ENCODE results near the gene PLA2G3.
A peak's percentile ranks its signal among the peaks of the same experiment; 100 is the strongest.

Gene PLA2G3

DNA sequence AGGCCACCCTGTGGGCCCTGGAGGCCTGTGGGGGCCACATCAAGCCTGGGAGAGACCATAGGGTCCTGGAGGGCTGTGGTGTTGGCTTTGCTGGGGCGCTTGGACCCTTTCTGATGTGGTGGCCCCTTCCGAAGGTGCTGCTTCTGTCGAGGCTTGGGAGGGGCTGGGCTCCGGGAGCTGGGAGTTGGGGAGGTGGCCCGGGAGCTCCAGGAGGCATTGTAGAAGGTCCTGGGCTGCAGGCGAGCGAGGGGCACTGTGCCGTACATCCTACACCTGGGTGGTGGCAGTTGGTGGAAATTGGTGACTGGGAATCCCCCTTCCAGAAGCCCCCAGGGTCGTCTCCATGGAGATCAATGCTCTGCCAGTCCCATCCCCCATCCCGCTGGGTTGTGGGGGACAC, 2.6 kb downstream of the PLA2G3 start:
- DNase-seq (ENCODE audit: insufficient read length, low spot score) (no peak), FAIRE-seq (no peak)
- TF ChIP-seq POLR2AphosphoS5 (IDR thresholded peaks at IDR 0.05; ENCODE audit: low read depth, low read length) = no peak
- TF ChIP-seq POLR2A (IDR thresholded peaks at IDR 0.05; ENCODE audit: low read depth, low read length) = no peak
- no peak for TF ChIP-seq SPI1 (IDR thresholded peaks at IDR 0.05; ENCODE audit: low read depth, low read length)
- TF ChIP-seq PAX5 (IDR thresholded peaks at IDR 0.05; ENCODE audit: insufficient read depth, low read length, severe bottlenecking) = no peak
- no peak for TF ChIP-seq POU2F2 (IDR thresholded peaks at IDR 0.05; ENCODE audit: low read depth, low read length)

DNA sequence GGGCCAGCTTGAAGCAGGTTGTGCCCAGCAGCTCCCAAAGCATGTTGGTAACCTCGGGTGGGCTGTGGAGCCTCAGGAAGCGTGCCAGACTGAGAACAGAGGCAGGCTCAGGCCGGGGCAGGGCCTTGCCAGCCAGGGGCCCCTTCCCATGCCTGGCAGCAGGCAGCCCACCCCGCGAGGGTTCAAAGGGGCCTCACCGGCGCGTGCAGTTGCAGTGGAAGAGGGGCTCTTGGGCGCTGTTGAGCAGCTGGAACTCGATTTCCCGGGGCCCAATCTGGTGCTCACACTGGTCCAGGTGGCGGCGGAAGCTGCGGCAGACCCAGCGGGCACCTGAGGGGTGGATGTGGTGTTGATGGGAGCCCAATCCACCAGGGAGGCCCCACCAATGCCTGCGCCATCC, 3.6 kb downstream of the PLA2G3 start:
- DNase-seq (ENCODE audit: insufficient read length, low spot score) = no peak
- TF ChIP-seq SPI1 (IDR thresholded peaks at IDR 0.05; ENCODE audit: low read depth, low read length) (no peak), POU2F2 (IDR thresholded peaks at IDR 0.05; ENCODE audit: low read depth, low read length) (no peak)
- no peak for FAIRE-seq

DNA sequence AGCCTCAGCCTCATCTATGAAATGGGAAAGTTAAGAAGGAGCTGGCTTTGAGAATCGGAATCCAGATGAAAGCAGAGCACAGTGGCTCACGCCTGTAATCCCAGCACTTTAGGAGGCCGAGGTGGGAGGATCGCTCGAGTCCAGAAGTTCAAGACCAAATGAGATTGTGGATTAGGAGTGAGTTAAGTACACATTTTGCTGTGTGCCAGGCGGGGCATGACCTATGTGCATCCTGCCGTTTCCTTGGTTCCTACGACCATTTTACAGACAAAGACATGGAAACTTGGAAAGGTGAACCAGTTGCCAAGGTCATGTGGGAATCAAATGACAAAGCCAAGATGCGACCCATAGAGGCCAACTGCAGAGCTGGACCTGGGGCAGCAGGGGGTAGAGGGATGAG, 4.2 kb downstream of the PLA2G3 start:
- no peak for FAIRE-seq
- TF ChIP-seq TAF1 (IDR thresholded peaks at IDR 0.05; ENCODE audit: low read depth, low read length) = no peak
- DNase-seq (ENCODE audit: insufficient read length, low spot score) = no peak

- DNase-seq (ENCODE audit: insufficient read length, low spot score) = no peak
- no peak for FAIRE-seq
- TF ChIP-seq POLR2A (IDR thresholded peaks at IDR 0.05; ENCODE audit: low read depth, low read length) (no peak), POU2F2 (IDR thresholded peaks at IDR 0.05; ENCODE audit: low read depth, low read length) (no peak)
Measured at GRCh38 chr22:31135706-31136105, 4.6 kb downstream of the PLA2G3 start.

GRCh38 chr22:31134688-31135087, 5.6 kb downstream of the PLA2G3 start:
- DNase-seq (ENCODE audit: insufficient read length, low spot score) (no peak), FAIRE-seq (no peak)
- TF ChIP-seq PAX5 (IDR thresholded peaks at IDR 0.05; ENCODE audit: insufficient read depth, low read length, severe bottlenecking) (no peak), SPI1 (IDR thresholded peaks at IDR 0.05; ENCODE audit: low read depth, low read length) (no peak), POLR2A (IDR thresholded peaks at IDR 0.05; ENCODE audit: low read depth, low read length) (no peak), TAF1 (IDR thresholded peaks at IDR 0.05; ENCODE audit: low read depth, low read length) (no peak), POLR2AphosphoS5 (IDR thresholded peaks at IDR 0.05; ENCODE audit: low read depth, low read length) (no peak), POU2F2 (IDR thresholded peaks at IDR 0.05; ENCODE audit: low read depth, low read length) (no peak)

DNA sequence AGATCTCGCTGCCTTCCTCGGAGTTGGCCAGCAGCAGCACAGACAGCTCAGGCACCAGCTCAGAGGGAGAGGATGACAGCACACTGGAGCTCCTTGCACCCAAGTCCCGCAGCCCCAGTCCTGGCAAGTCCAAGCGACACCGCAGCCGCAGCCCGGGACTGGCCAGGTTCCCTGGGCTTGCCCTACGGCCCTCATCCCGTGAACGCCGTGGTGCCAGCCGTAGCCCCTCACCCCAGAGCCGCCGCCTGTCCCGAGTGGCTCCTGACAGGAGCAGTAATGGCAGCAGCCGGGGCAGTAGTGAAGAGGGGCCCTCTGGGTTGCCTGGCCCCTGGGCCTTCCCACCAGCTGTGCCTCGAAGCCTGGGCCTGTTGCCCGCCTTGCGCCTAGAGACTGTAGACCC, 6.4 kb downstream of the PLA2G3 start:
- TF ChIP-seq POLR2A (IDR thresholded peaks at IDR 0.05; ENCODE audit: low read depth, low read length) (no peak), SPI1 (IDR thresholded peaks at IDR 0.05; ENCODE audit: low read depth, low read length) (no peak)
- no peak for FAIRE-seq
- no peak for DNase-seq (ENCODE audit: insufficient read length, low spot score)

GRCh38 chr22:31130873-31131272, 9.4 kb downstream of the PLA2G3 start:
- FAIRE-seq = no peak
- DNase-seq (ENCODE audit: insufficient read length, low spot score) = no peak
- TF ChIP-seq PAX5 (IDR thresholded peaks at IDR 0.05; ENCODE audit: insufficient read depth, low read length, severe bottlenecking) (no peak), POU2F2 (IDR thresholded peaks at IDR 0.05; ENCODE audit: low read depth, low read length) (no peak), POLR2AphosphoS5 (IDR thresholded peaks at IDR 0.05; ENCODE audit: low read depth, low read length) (no peak), POLR2A (IDR thresholded peaks at IDR 0.05; ENCODE audit: low read depth, low read length) (no peak), SPI1 (IDR thresholded peaks at IDR 0.05; ENCODE audit: low read depth, low read length) (no peak), TAF1 (IDR thresholded peaks at IDR 0.05; ENCODE audit: low read depth, low read length) (no peak)

GRCh38 chr22:31128156-31128555, 12.2 kb downstream of the PLA2G3 start:
- TF ChIP-seq POLR2A (IDR thresholded peaks at IDR 0.05; ENCODE audit: low read depth, low read length) = no peak
- no peak for TF ChIP-seq POLR2AphosphoS5 (IDR thresholded peaks at IDR 0.05; ENCODE audit: low read depth, low read length)
- TF ChIP-seq POU2F2 (IDR thresholded peaks at IDR 0.05; ENCODE audit: low read depth, low read length) = no peak
- TF ChIP-seq SPI1 (IDR thresholded peaks at IDR 0.05; ENCODE audit: low read depth, low read length) = no peak
- TF ChIP-seq PAX5 (IDR thresholded peaks at IDR 0.05; ENCODE audit: insufficient read depth, low read length, severe bottlenecking) = no peak
- no peak for TF ChIP-seq TAF1 (IDR thresholded peaks at IDR 0.05; ENCODE audit: low read depth, low read length)
- FAIRE-seq (no peak), DNase-seq (ENCODE audit: insufficient read length, low spot score) (peak; percentile 6)

DNA sequence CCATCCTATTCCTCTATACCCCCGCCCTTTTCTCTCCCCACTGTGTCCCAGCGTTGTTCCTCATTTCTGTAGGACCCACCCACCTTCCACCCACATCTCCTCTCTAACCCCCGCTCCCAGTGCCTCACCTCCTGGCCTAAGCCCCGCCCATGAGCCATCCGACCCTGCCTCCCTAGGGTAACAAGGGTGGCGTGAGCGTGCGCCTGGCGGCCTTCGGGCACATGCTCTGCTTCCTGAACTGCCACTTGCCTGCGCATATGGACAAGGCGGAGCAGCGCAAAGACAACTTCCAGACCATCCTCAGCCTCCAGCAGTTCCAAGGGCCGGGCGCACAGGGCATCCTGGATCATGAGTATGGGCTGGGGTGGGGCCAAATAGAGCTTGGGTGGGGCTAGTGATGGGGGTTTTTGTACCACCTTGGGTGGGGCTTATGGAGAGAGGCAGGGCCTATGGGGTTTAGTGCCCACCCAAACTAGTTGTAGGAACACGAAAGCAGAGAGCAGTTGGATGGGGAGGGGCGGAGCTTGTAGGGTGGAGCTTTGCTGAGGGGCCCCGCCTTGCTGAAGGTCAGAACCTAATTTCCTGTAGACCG, 13.0 kb downstream of the PLA2G3 start:
- TF ChIP-seq TAF1 (IDR thresholded peaks at IDR 0.05; ENCODE audit: low read depth, low read length) = no peak
- no peak for TF ChIP-seq SPI1 (IDR thresholded peaks at IDR 0.05; ENCODE audit: low read depth, low read length)
- no peak for TF ChIP-seq POLR2A (IDR thresholded peaks at IDR 0.05; ENCODE audit: low read depth, low read length)
- TF ChIP-seq POU2F2 (IDR thresholded peaks at IDR 0.05; ENCODE audit: low read depth, low read length) = no peak
- no peak for TF ChIP-seq PAX5 (IDR thresholded peaks at IDR 0.05; ENCODE audit: insufficient read depth, low read length, severe bottlenecking)
- TF ChIP-seq POLR2AphosphoS5 (IDR thresholded peaks at IDR 0.05; ENCODE audit: low read depth, low read length) = no peak
- FAIRE-seq (no peak), DNase-seq (ENCODE audit: insufficient read length, low spot score) (no peak)

DNA sequence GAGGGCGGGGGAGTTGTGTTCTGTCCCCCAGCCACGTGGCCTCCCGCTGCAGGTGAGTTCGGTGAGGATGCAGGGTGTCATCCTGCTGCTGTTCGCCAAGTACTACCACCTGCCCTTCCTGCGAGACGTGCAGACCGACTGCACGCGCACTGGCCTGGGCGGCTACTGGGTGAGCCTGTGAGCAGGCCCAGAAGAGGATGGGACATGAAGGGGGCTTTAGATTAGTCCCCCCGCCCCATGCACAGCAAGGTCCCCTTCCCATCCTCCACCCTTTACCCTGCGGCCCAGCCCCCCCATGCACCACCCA, 13.5 kb downstream of the PLA2G3 start:
- no peak for FAIRE-seq
- no peak for DNase-seq (ENCODE audit: insufficient read length, low spot score)
- TF ChIP-seq PAX5 (IDR thresholded peaks at IDR 0.05; ENCODE audit: insufficient read depth, low read length, severe bottlenecking) (no peak), POLR2A (IDR thresholded peaks at IDR 0.05; ENCODE audit: low read depth, low read length) (no peak), POU2F2 (IDR thresholded peaks at IDR 0.05; ENCODE audit: low read depth, low read length) (no peak), POLR2AphosphoS5 (IDR thresholded peaks at IDR 0.05; ENCODE audit: low read depth, low read length) (no peak), SPI1 (IDR thresholded peaks at IDR 0.05; ENCODE audit: low read depth, low read length) (no peak), TAF1 (IDR thresholded peaks at IDR 0.05; ENCODE audit: low read depth, low read length) (no peak)

GRCh38 chr22:31126128-31126868, 14.0 kb downstream of the PLA2G3 start:
- TF ChIP-seq POU2F2 (IDR thresholded peaks at IDR 0.05; ENCODE audit: low read depth, low read length) = no peak
- TF ChIP-seq POLR2A (IDR thresholded peaks at IDR 0.05; ENCODE audit: low read depth, low read length) = no peak
- TF ChIP-seq POLR2AphosphoS5 (IDR thresholded peaks at IDR 0.05; ENCODE audit: low read depth, low read length) = no peak
- TF ChIP-seq TAF1 (IDR thresholded peaks at IDR 0.05; ENCODE audit: low read depth, low read length) = no peak
- TF ChIP-seq PAX5 (IDR thresholded peaks at IDR 0.05; ENCODE audit: insufficient read depth, low read length, severe bottlenecking) = no peak
- TF ChIP-seq SPI1 (IDR thresholded peaks at IDR 0.05; ENCODE audit: low read depth, low read length) = no peak
- DNase-seq (ENCODE audit: insufficient read length, low spot score) (no peak), FAIRE-seq (no peak)
